ENCODE data around the gene M6PR.

The M6PR gene

DNA sequence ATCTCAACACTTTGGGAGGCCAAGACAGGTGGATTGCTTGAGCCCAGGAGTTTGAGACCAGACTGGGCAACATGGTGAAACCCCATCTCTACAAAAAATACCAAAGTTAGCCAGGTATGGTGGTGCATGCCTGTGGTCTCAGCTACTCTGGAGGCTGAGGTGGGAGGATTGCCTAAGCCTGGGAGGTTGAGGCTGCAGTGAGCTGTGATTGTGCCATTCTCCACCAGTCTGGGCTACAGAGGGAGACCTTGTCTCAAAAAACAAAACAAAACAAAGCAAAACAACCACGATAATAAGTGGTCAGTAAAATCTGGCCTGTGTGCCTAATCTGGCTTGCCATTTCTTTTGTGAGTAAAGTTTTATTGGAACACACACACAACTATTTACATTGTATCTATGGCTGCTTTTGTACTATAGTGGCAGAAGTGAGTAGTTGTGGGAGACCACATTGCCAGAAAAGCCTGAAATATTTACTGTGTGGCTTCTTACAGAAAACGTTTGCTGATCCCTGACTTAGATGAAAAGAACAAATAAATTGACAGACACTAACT, 20.5 kb upstream of the M6PR start:
- Histone ChIP-seq H3K4me3 (ENCODE audit: low read depth, low read length) (no peak overlapping the region), H3K9me3 (ENCODE audit: severe bottlenecking) (no peaks in the 10 kb centered on the region), H3K27ac (no peak overlapping the region), H3K27me3 (ENCODE audit: insufficient read depth, low read depth, severe bottlenecking) (no peaks in the 10 kb centered on the region), H3K36me3 (no peaks in the 10 kb centered on the region)
- DNase-seq, result no peak
- no peak for TF ChIP-seq CTCF (IDR thresholded peaks at IDR 0.05; ENCODE audit: low read depth, low read length)

DNA sequence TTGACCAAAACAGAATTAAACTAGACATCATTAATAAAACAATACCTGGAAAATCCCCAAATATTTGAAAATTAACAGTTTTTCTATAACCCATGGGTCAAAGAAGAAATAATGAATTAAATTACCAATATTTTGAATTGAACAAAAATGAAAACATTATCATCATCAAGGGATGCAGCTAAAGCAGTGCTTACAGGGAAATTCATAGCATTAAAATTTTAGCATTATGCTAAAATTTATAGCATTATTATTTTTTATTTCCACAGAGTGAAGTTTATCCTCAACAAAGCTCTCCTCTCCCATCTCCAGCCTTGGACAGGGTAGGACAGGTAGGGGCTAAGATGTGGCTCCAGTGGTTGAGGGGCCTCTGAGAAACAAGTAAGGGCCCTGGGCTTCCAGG, 19.3 kb upstream of the M6PR start:
- no peaks in the 10 kb centered on the region for H3K36me3 ChIP-seq
- TF ChIP-seq CTCF (IDR thresholded peaks at IDR 0.05; ENCODE audit: low read depth, low read length), result no peak
- no peaks in the 10 kb centered on the region for H3K9me3 ChIP-seq (ENCODE audit: severe bottlenecking)
- DNase-seq, result no peak
- H3K4me3 ChIP-seq (ENCODE audit: low read depth, low read length), result no peak overlapping the region
- no peak overlapping the region for H3K27ac ChIP-seq
- no peaks in the 10 kb centered on the region for H3K27me3 ChIP-seq (ENCODE audit: insufficient read depth, low read depth, severe bottlenecking)

- DNase-seq, result no peak
- H3K36me3 ChIP-seq, result no peaks in the 10 kb centered on the region; the same call in 1 of the 2 replicates
- H3K4me3 ChIP-seq (ENCODE audit: low read depth, low read length), result no peak overlapping the region
- no peak overlapping the region for H3K27ac ChIP-seq
- no peaks in the 10 kb centered on the region for H3K9me3 ChIP-seq (ENCODE audit: severe bottlenecking)
- H3K27me3 ChIP-seq (ENCODE audit: insufficient read depth, low read depth, severe bottlenecking), result no peaks in the 10 kb centered on the region
- no peak for TF ChIP-seq CTCF (IDR thresholded peaks at IDR 0.05; ENCODE audit: low read depth, low read length)
Measured at GRCh38 chr12:8960176-8960575, 10.7 kb upstream of the M6PR start.

- no peak for DNase-seq
- no peaks in the 10 kb centered on the region for H3K9me3 ChIP-seq (ENCODE audit: severe bottlenecking)
- H3K27me3 ChIP-seq (ENCODE audit: insufficient read depth, low read depth, severe bottlenecking), result no peaks in the 10 kb centered on the region
- TF ChIP-seq CTCF (IDR thresholded peaks at IDR 0.05; ENCODE audit: low read depth, low read length), result no peak
- H3K27ac ChIP-seq, result no peak overlapping the region
- no peak overlapping the region for H3K4me3 ChIP-seq (ENCODE audit: low read depth, low read length)
- no peaks in the 10 kb centered on the region; the same call in 1 of the 2 replicates for H3K36me3 ChIP-seq
Measured at GRCh38 chr12:8958066-8958465, 8.6 kb upstream of the M6PR start.

GRCh38 chr12:8957561-8957960, 8.1 kb upstream of the M6PR start:
- DNase-seq, result no peak
- no peak overlapping the region for H3K27ac ChIP-seq
- H3K36me3 ChIP-seq, result no peaks in the 10 kb centered on the region; the same call in 1 of the 2 replicates
- H3K27me3 ChIP-seq (ENCODE audit: insufficient read depth, low read depth, severe bottlenecking), result no peaks in the 10 kb centered on the region
- no peak overlapping the region for H3K4me3 ChIP-seq (ENCODE audit: low read depth, low read length)
- H3K9me3 ChIP-seq (ENCODE audit: severe bottlenecking), result no peaks in the 10 kb centered on the region
- TF ChIP-seq CTCF (IDR thresholded peaks at IDR 0.05; ENCODE audit: low read depth, low read length), result no peak

DNA sequence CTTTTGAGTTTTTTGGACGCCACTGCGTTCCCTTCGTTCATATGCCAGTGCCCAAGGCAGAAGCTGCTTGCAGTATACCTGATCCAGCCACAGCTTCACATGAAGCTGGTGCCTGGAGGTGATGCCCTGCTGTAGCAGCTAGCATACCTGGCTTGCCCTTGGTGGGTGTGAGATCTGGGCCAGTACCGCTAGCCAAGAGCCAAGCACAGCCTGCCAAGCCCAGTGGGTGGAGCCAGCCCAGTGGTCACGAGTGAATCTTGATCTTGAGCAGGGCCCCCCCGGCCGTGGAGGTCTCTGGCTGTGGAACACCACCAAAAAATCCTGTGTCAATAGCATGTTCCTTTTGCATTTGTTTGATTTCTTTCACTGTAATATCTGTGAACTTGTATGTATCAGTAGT, 7.3 kb upstream of the M6PR start:
- H3K4me3 ChIP-seq (ENCODE audit: low read depth, low read length), result no peak overlapping the region
- no peaks in the 10 kb centered on the region for H3K9me3 ChIP-seq (ENCODE audit: severe bottlenecking)
- no peak overlapping the region for H3K27ac ChIP-seq
- H3K27me3 ChIP-seq (ENCODE audit: insufficient read depth, low read depth, severe bottlenecking), result no peaks in the 10 kb centered on the region
- TF ChIP-seq CTCF (IDR thresholded peaks at IDR 0.05; ENCODE audit: low read depth, low read length), result no peak
- DNase-seq, result no peak
- H3K36me3 ChIP-seq, result no peaks in the 10 kb centered on the region; the same call in 1 of the 2 replicates

All from WERI-Rb-1 (cell line).